Thoracic aorta endothelial cell (primary cell): Measurements from ENCODE around the gene ARMCX6. TPM values are rescaled to one million over a fixed set of nuclear protein-coding genes. Genes with fewer than 3 reads are reported as not detected.

ENCODE experiments used
- small RNA-seq: library from RNA; depleted of rRNA; stranded (forward); fragments of <200 nt; gene quantifications from one replicate; pipeline ENCODE3, GENCODE V24; 2012
- total RNA-seq: library from RNA; depleted of rRNA; stranded (reverse); fragments of >200 nt; gene quantifications from 2 replicates; pipeline ENCODE4 v1.2.3, GENCODE V29; 2012

Gene ARMCX6
- total RNA-seq, result 27.4 and 30.1 TPM in 2 replicates

GRCh38 chrX:101617211-101618191 lies at the start of gene ARMCX6:
Gene ARMCX6, minus strand, starts transcription at chrX:101618000. Its CDS starts 1,380 bp downstream, at chrX:101616620.

GRCh38 chrX:101659601-101660063 lies 41.8 kb upstream of the ARMCX6 start, which contains the start of gene ARMCX2:
Gene ARMCX2, minus strand, starts transcription at chrX:101659850. Its CDS starts 2,262 bp downstream, at chrX:101657588.

Small RNA genes within 50 kb of the gene (small RNA-seq; reads per million reads assigned to genes)
- 0.28 reads per million for gene RNU6-30P

Other genes starting within 250 kb of the ARMCX6 start
- gene BTK, start 231.8 kb downstream of the ARMCX6 start, total RNA-seq, result 0.14 and 0.27 TPM in 2 replicates
- 407 and 700 TPM in 2 replicates for gene RPL36A, start 227.0 kb downstream of the ARMCX6 start, total RNA-seq
- 42.2 and 43.3 TPM in 2 replicates for gene GLA, start 210.1 kb downstream of the ARMCX6 start, total RNA-seq
- 79.1 and 81.8 TPM in 2 replicates for gene HNRNPH2, start 209.8 kb downstream of the ARMCX6 start, total RNA-seq
- 6.8 and 9.0 TPM in 2 replicates for gene ARMCX4, start 132.5 kb downstream of the ARMCX6 start, total RNA-seq
- gene ARMCX1, start 67.5 kb downstream of the ARMCX6 start, total RNA-seq, result 26.6 and 27.8 TPM in 2 replicates
- 55.8 and 57.8 TPM in 2 replicates for gene ARMCX3, start 5.2 kb upstream of the ARMCX6 start, total RNA-seq
- gene ARMCX2, start 41.9 kb upstream of the ARMCX6 start, total RNA-seq, result 33.4 and 47.0 TPM in 2 replicates